Vagina (tissue), 2 donors: Measurements from ENCODE around the gene SPATA33.

Experiments used
- CTCF ChIP-seq, 3 experiments: fragments of 450-650 bp in 2 of 3; fragments of 200-600 bp in 1 of 3; sonication (generic) in 1 of 3; IDR thresholded peaks; one replicate each; pipeline ENCODE4 v1.5.1; 2017 to 2019; ENCODE audit warnings: antibody characterized with exemption in 3 of 3, mild to moderate bottlenecking in 2 of 3, moderate library complexity in 2 of 3
- POLR2A ChIP-seq, 2 donors: fragments of 450-650 bp; IDR thresholded peaks; one replicate each; pipeline ENCODE4 v1.6.1; 2017; ENCODE audit warnings: antibody characterized with exemption in 2 of 2, mild to moderate bottlenecking in 2 of 2, moderate library complexity in 2 of 2
- POLR2AphosphoS5 ChIP-seq, 2 donors: sonication (generic); formaldehyde crosslinking; IDR thresholded peaks; one replicate each; pipeline ENCODE4 v1.9.0; 2017; ENCODE audit warnings: antibody characterized with exemption in 2 of 2, mild to moderate bottlenecking in 2 of 2, low read depth in 1 of 2; ENCODE audit not compliant: insufficient read depth in 1 of 2

- TF ChIP-seq CTCF (IDR thresholded peaks at IDR 0.05) (no peak), POLR2AphosphoS5 (IDR thresholded peaks at IDR 0.05; ENCODE audit: insufficient read depth in 1 of 2, low read depth in 1 of 2) (no peak), POLR2A (IDR thresholded peaks at IDR 0.05) (no peak)
These were observed 2.5 kb upstream of the SPATA33 start for GRCh38 chr16:89655062-89655643.
